Nephron (organoid): ENCODE measurements around the gene DDX51.

Experiments
- H3K27ac Mint-ChIP-seq, 3 experiments: 2 replicates each; pipeline ENCODE4 v1.8.0; 2020; ENCODE audit warnings: mixed read lengths in 3 of 3, mild to moderate bottlenecking in 2 of 3, moderate library complexity in 1 of 3
- H3K27me3 Mint-ChIP-seq: 2 replicates; pipeline ENCODE4 v1.8.0; 2021; ENCODE audit warnings: low read depth, mild to moderate bottlenecking, moderate library complexity, mixed read lengths
- H3K36me3 Mint-ChIP-seq: 2 replicates; pipeline ENCODE4 v1.8.0; 2020; ENCODE audit warnings: low read depth, mixed read lengths
- H3K4me1 Mint-ChIP-seq: 2 replicates; pipeline ENCODE4 v1.8.0; 2020; ENCODE audit warnings: mixed read lengths
- H3K4me3 Mint-ChIP-seq, 3 experiments: 2 replicates each; pipeline ENCODE4 v1.8.0; 2020; ENCODE audit warnings: mild to moderate bottlenecking in 3 of 3, mixed read lengths in 3 of 3, moderate library complexity in 2 of 3
- H3K9me3 Mint-ChIP-seq: 2 replicates; pipeline ENCODE4 v1.8.0; 2020; ENCODE audit warnings: mixed read lengths
- TF ChIP-seq, protein P1 (sequence below), 3 experiments: fragments of 200-600 bp; sonication (generic); IDR thresholded peaks; one replicate each; pipeline ENCODE4 v1.5.0; 2021; ENCODE audit warnings: antibody characterized with exemption in 3 of 3; ENCODE audit not compliant: unreplicated experiment in 3 of 3

DDX51 gene

DNA sequence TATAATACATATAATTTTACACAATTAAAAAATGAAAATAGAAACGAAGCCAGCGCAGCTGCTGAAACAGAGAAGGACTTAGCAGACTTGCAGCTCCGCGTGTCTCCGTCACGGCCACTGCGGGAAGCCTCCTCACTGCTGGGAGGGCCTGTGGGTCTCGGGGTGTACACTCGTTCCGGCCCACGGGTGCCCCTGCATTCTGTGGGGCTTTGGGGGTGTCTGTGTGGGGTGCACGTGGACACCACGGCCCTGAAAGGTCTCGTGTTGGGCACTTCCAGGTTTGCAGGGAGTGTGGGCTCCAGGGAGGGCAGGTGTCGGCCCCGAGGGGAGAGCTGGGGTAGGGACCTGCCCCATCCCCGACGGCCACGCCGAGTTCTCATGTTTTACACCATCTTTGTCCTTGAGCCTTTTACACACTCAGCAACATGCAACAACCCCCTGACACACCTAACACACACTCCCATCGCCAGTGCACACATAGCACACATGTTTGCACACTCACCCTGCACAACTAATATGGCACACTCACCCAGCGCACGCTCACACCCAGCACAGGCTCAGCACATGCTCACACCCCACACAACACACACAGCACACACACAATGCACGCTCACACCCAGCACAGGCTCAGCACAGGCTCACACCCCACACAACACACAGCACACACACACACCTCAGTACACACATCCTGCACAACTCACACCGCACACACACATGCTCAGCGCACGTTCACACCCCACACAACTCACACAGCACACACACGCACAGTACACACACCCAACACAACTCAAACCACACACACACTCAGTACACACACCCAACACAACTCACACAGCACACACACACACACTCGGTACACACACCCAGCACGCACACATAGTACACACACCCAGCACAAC, 36.8 kb upstream of the DDX51 start:
- Mint-ChIP-seq H3K9me3 (peaks cover 2% of the 10 kb centered on the region), H3K4me3 (peak overlapping the region in 1 of 3 experiments; percentile 5), H3K36me3 (no peaks in the 10 kb centered on the region), H3K27me3 (peaks cover 69% of the 10 kb centered on the region), H3K4me1 (peaks cover 19% of the 10 kb centered on the region), H3K27ac (no peak overlapping the region)
- TF ChIP-seq, protein P1, sequence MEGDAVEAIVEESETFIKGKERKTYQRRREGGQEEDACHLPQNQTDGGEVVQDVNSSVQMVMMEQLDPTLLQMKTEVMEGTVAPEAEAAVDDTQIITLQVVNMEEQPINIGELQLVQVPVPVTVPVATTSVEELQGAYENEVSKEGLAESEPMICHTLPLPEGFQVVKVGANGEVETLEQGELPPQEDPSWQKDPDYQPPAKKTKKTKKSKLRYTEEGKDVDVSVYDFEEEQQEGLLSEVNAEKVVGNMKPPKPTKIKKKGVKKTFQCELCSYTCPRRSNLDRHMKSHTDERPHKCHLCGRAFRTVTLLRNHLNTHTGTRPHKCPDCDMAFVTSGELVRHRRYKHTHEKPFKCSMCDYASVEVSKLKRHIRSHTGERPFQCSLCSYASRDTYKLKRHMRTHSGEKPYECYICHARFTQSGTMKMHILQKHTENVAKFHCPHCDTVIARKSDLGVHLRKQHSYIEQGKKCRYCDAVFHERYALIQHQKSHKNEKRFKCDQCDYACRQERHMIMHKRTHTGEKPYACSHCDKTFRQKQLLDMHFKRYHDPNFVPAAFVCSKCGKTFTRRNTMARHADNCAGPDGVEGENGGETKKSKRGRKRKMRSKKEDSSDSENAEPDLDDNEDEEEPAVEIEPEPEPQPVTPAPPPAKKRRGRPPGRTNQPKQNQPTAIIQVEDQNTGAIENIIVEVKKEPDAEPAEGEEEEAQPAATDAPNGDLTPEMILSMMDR (IDR thresholded peaks at IDR 0.05; ENCODE audit: unreplicated experiment in 3 of 3): no peak

DNA sequence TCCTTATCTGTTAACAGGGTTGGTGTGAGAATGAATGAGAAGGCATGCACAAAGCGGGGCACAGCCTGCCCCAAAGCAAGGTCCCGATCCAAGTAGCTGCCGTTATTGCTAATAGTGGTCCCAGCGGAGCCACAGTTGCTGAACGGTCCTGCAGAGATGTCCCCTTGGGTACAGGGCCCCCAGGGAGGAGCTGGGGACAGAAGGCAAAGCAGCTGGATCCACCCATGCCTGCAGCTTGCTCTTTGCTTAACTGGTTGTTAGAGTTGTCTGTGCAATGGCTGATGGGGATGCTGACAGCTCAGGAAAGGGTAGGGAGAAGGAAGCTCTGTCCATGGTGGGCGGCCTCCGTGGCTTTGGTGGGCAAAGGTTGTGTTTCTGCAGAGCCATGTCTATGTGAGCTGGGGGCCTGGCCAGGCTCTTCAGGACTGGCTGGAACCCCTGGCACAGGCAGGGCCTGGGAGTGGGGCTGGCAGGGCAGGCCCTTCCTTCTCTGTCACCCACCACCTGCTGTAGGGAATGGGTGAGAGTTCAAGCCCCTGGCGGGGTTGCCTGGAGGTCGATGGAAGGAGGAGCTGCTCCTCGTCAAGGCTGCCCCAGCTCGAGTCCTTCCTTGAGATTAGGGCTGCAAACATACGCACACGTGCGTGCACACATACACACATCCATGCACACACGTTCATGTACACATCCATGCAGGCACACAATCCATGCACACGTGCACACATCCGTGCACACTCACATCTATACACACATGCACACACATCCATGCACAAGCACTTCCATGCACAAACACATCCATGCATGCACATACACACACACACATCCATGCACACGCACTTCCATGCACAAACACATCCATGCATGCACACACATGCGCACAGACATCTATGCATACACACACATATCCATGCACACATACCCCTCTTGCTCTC, 35.6 kb upstream of the DDX51 start:
- H3K9me3 Mint-ChIP-seq: peaks cover 2% of the 10 kb centered on the region
- H3K4me3 Mint-ChIP-seq: no peak overlapping the region
- H3K27me3 Mint-ChIP-seq: peaks cover 63% of the 10 kb centered on the region
- no peaks in the 10 kb centered on the region for H3K36me3 Mint-ChIP-seq
- peaks cover 19% of the 10 kb centered on the region for H3K4me1 Mint-ChIP-seq
- TF ChIP-seq, protein P1 (IDR thresholded peaks at IDR 0.05; ENCODE audit: unreplicated experiment in 3 of 3): no peak
- no peak overlapping the region for H3K27ac Mint-ChIP-seq

DNA sequence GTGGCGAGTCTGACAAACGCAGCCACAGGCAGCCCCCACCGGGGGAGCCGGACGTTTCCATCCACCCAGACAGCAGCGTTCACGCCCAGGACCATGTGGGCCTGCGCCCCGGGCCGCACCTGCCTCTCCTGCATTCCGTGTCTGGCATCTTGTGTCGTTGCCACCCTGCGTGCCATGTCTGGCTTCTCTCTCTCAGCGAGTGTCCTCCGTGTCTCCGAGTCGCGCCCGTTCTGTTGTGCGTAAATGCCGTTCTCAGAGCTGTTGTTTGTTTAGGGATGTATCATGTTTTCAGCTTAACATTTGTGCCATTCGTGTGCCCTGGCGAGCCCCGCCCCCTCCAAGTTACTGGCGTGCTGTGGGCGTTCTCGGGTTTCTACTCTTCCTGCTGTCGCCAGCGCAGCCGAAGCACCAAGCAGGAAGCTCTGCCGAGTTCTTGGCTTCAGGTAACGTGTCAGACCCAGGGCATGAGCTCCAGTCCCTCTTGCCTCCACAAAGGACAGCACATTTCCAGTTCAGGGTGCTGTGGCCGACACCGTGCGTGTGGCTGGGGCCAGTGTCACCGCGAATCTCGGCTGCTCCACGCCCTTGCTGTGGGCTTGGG, 34.8 kb upstream of the DDX51 start:
- Mint-ChIP-seq H3K4me3 (peak overlapping the region in 2 of 3 experiments; percentile 13 to 36), H3K9me3 (peaks cover 2% of the 10 kb centered on the region), H3K27me3 (peaks cover 59% of the 10 kb centered on the region), H3K4me1 (peaks cover 19% of the 10 kb centered on the region), H3K36me3 (no peaks in the 10 kb centered on the region), H3K27ac (no peak overlapping the region)
- TF ChIP-seq, protein P1 (IDR thresholded peaks at IDR 0.05; ENCODE audit: unreplicated experiment in 3 of 3): no peak

DNA sequence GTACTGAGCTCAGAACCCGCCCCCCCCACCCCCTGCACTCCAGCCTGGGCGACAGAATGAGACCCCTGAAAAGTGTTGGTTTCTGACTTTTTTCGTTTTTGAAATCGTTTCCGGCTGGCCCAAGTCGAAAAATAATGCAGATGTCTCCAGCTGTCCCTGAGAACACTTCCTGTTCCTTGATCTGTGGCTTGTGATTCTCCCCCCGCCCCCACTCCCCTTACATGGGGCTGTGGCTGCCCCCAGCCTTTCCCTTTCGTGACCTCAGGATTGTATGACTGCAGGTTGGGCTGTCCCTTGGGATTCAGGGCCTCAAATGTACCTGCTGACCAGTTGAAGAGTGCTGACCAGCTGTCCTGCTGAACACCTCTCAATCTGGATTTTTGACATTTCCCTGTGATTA, 34.2 kb upstream of the DDX51 start:
- TF ChIP-seq, protein P1 (IDR thresholded peaks at IDR 0.05; ENCODE audit: unreplicated experiment in 3 of 3): no peak
- Mint-ChIP-seq H3K36me3 (no peaks in the 10 kb centered on the region), H3K27me3 (peaks cover 57% of the 10 kb centered on the region), H3K27ac (no peak overlapping the region), H3K4me1 (peaks cover 19% of the 10 kb centered on the region), H3K4me3 (peak overlapping the region in 1 of 3 experiments; percentile 11), H3K9me3 (peaks cover 2% of the 10 kb centered on the region)

DNA sequence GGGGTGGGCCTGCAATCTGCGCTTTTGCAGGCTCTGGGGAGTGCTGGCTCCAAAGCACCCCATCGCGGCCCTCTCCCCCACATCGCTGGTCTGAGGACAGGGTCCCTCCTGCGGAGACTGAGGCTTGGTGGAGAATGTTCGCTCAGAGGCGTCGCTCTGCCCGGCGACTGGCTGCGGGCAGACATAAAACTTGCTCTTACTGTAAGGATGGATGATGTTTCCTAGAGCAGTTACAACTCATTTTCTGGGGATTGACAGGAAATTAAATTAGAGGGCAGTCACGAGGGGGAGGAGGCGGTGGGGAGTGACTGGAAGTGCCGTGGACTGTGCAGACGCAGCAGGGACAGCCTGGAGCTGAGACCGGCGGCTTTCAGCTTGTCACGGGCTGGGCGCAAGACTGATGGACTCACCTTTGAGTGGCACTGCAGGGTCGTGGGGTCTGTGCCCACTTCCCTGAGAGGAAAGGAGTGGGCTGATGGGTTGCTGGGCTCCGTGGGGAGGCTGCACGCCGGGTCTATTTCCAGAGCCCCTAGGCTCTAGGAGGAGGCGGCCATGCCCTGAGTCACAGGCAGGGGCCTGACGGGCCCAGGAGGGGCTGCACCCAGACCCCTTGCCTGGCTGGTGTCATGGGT, 32.9 kb upstream of the DDX51 start:
- Mint-ChIP-seq H3K4me3 (peak overlapping the region in 1 of 3 experiments; percentile 3), H3K36me3 (no peaks in the 10 kb centered on the region), H3K27me3 (peaks cover 54% of the 10 kb centered on the region), H3K4me1 (peaks cover 19% of the 10 kb centered on the region), H3K9me3 (peaks cover 2% of the 10 kb centered on the region), H3K27ac (peak overlapping the region in 1 of 3 experiments; percentile 33)
- TF ChIP-seq, protein P1 (IDR thresholded peaks at IDR 0.05; ENCODE audit: unreplicated experiment in 3 of 3): no peak
